H9 (cell line): Measurements from ENCODE around the gene IL1B. TPM values are rescaled to one million over a fixed set of nuclear protein-coding genes. Genes with fewer than 3 reads are reported as not detected.

Experiments
- DNase-seq: peaks from one replicate; pipeline ENCODE4 v3.0.0-alpha.2; 2017
- H2AFZ ChIP-seq: one replicate; pipeline ENCODE4 v1.6.1; 2013; ENCODE audit warnings: mild to moderate bottlenecking, low read length, control low read depth, moderate library complexity
- H2AK5ac ChIP-seq: 2 replicates; pipeline ENCODE4 v1.6.1; 2013; ENCODE audit warnings: low read length, control low read depth, mixed read lengths; ENCODE audit not compliant: insufficient read length
- H2BK120ac ChIP-seq: one replicate; pipeline ENCODE4 v1.6.1; 2013; ENCODE audit warnings: low read depth, mild to moderate bottlenecking, low read length, control low read depth, inconsistent platforms; ENCODE audit not compliant: poor library complexity, severe bottlenecking
- H2BK12ac ChIP-seq: 2 replicates; pipeline ENCODE4 v1.6.1; 2013; ENCODE audit warnings: low read length, control low read depth, mixed read lengths, low read depth; ENCODE audit not compliant: insufficient read length
- H2BK15ac ChIP-seq: 2 replicates; pipeline ENCODE4 v1.6.1; 2013; ENCODE audit warnings: low read depth, low read length, control low read depth
- H2BK20ac ChIP-seq: one replicate; pipeline ENCODE4 v1.6.1; 2013; ENCODE audit warnings: low read depth, mild to moderate bottlenecking, low read length, control low read depth, inconsistent platforms; ENCODE audit not compliant: poor library complexity, severe bottlenecking
- H2BK5ac ChIP-seq: 2 replicates; pipeline ENCODE4 v1.6.1; 2013; ENCODE audit warnings: low read length, control low read depth, mixed read lengths; ENCODE audit not compliant: insufficient read length
- H3K14ac ChIP-seq: 2 replicates; pipeline ENCODE4 v1.6.1; 2013; ENCODE audit warnings: low read length, control low read depth; ENCODE audit not compliant: insufficient read depth
- H3K18ac ChIP-seq: 2 replicates; pipeline ENCODE4 v1.6.1; 2013; ENCODE audit warnings: low read depth, mild to moderate bottlenecking, mixed read lengths, low read length, control low read depth; ENCODE audit not compliant: insufficient read length
- H3K23ac ChIP-seq: 2 replicates; pipeline ENCODE4 v1.6.1; 2013; ENCODE audit warnings: low read length, control low read depth, mixed read lengths, low read depth; ENCODE audit not compliant: insufficient read length
- H3K23me2 ChIP-seq: 2 replicates; pipeline ENCODE4 v1.6.1; 2013; ENCODE audit warnings: low read depth, mild to moderate bottlenecking, mixed read lengths, low read length, control low read depth; ENCODE audit not compliant: insufficient read length, poor library complexity, severe bottlenecking
- H3K27ac ChIP-seq: 2 replicates; pipeline ENCODE4 v1.5.1; 2013; ENCODE audit warnings: low read length, control low read depth, mixed read lengths, low read depth; ENCODE audit not compliant: insufficient read length
- H3K27me3 ChIP-seq: 2 replicates; pipeline ENCODE4 v1.6.1; 2013; ENCODE audit warnings: low read length, control low read depth, inconsistent platforms; ENCODE audit not compliant: insufficient read depth
- H3K4ac ChIP-seq: 2 replicates; pipeline ENCODE4 v1.6.1; 2013; ENCODE audit warnings: low read depth, mild to moderate bottlenecking, control low read depth, inconsistent platforms, low read length, moderate library complexity
- H3K4me1 ChIP-seq: 2 replicates; pipeline ENCODE4 v1.6.1; 2013; ENCODE audit warnings: low read length, control low read depth, inconsistent platforms; ENCODE audit not compliant: insufficient read depth
- H3K4me2 ChIP-seq: 2 replicates; pipeline ENCODE4 v1.6.1; 2013; ENCODE audit warnings: low read length, control low read depth, mixed read lengths; ENCODE audit not compliant: insufficient read length, insufficient read depth
- H3K56ac ChIP-seq: 2 replicates; pipeline ENCODE4 v1.6.1; 2013; ENCODE audit warnings: low read depth, mild to moderate bottlenecking, mixed read lengths, low read length, control low read depth; ENCODE audit not compliant: insufficient read length
- H3K79me1 ChIP-seq: 2 replicates; pipeline ENCODE4 v1.6.1; 2013; ENCODE audit warnings: low read depth, mild to moderate bottlenecking, moderate library complexity, low read length, control low read depth, inconsistent platforms; ENCODE audit not compliant: insufficient read depth, poor library complexity, severe bottlenecking
- H3K79me2 ChIP-seq: 2 replicates; pipeline ENCODE4 v1.6.1; 2013; ENCODE audit warnings: low read length, control low read depth, inconsistent platforms; ENCODE audit not compliant: insufficient read depth
- H3K9ac ChIP-seq: 2 replicates; pipeline ENCODE4 v1.6.1; 2013; ENCODE audit warnings: low read length, control low read depth, mixed read lengths; ENCODE audit not compliant: insufficient read length; ENCODE audit errors: extremely low read depth
- H3K9me3 ChIP-seq: one replicate; pipeline ENCODE4 v1.6.1; 2013; ENCODE audit warnings: low read depth, low read length, inconsistent platforms; ENCODE audit not compliant: control insufficient read depth
- H3T11ph ChIP-seq: one replicate; pipeline ENCODE4 v1.6.1; 2013; ENCODE audit warnings: mild to moderate bottlenecking, low read length, control low read depth, inconsistent platforms
- H4K20me1 ChIP-seq: one replicate; pipeline ENCODE4 v1.6.1; 2013; ENCODE audit not compliant: control insufficient read depth, insufficient read length, insufficient read depth
- H4K5ac ChIP-seq: 2 replicates; pipeline ENCODE4 v1.6.1; 2013; ENCODE audit warnings: low read depth, mild to moderate bottlenecking, mixed read lengths, low read length, control low read depth; ENCODE audit not compliant: insufficient read length
- H4K8ac ChIP-seq: replicated peaks from 2 replicates; pipeline ENCODE4 v1.6.1; 2013; ENCODE audit warnings: low read length, control low read depth, mixed read lengths, low read depth; ENCODE audit not compliant: insufficient read length
- H4K91ac ChIP-seq: 2 replicates; pipeline ENCODE4 v1.6.1; 2013; ENCODE audit warnings: low read depth, mild to moderate bottlenecking, moderate library complexity, mixed read lengths, low read length, control low read depth; ENCODE audit not compliant: insufficient read length
- H3K27ac Mint-ChIP-seq, 3 experiments: 2 replicates in 2 of 3; 3 replicates in 1 of 3; pipeline ENCODE4 v1.8.0; 2020 to 2021; ENCODE audit warnings: mixed read lengths in 3 of 3, mild to moderate bottlenecking in 1 of 3, moderate library complexity in 1 of 3
- H3K27me3 Mint-ChIP-seq: 2 replicates; pipeline ENCODE4 v1.8.0; 2021; ENCODE audit warnings: low read depth, mild to moderate bottlenecking, moderate library complexity, mixed read lengths
- H3K36me3 Mint-ChIP-seq, 3 experiments: 2 replicates in 2 of 3; 3 replicates in 1 of 3; pipeline ENCODE4 v1.8.0; 2020 to 2021; ENCODE audit warnings: low read depth in 3 of 3, mixed read lengths in 3 of 3; ENCODE audit not compliant: insufficient read depth in 1 of 3
- H3K4me1 Mint-ChIP-seq, 2 experiments: 2 replicates each; pipeline ENCODE4 v1.8.0; 2020; ENCODE audit warnings: mixed read lengths in 2 of 2
- H3K4me3 Mint-ChIP-seq, 2 experiments: 2 replicates in 1 of 2; 3 replicates in 1 of 2; pipeline ENCODE4 v1.8.0; 2020 to 2021; ENCODE audit warnings: mild to moderate bottlenecking in 2 of 2, mixed read lengths in 2 of 2, moderate library complexity in 1 of 2
- H3K9me3 Mint-ChIP-seq, 2 experiments: 2 replicates in 1 of 2; 3 replicates in 1 of 2; pipeline ENCODE4 v1.8.0; 2020; ENCODE audit warnings: mild to moderate bottlenecking in 2 of 2, mixed read lengths in 2 of 2, moderate library complexity in 1 of 2
- WGBS: extraction: QIAGEN DNeasy Blood & Tissue Kit; methylation state at CpG from one replicate; pipeline ENCODE4 v1.1.7; 2013; ENCODE audit warnings: missing lambda C conversion rate, low lambda C conversion rate, mixed read lengths; ENCODE audit not compliant: insufficient read length; ENCODE audit errors: extremely low coverage; 5-methylcytosine and 5-hydroxymethylcytosine counted together
- total RNA-seq: library from RNA; stranded (reverse); gene quantifications from 2 replicates; pipeline ENCODE4 v1.2.1, GENCODE V29; 2021
- TF ChIP-seq, protein P1 (sequence below): fragments of 200-600 bp; sonication (generic); conservative IDR thresholded peaks from 3 replicates; pipeline ENCODE4 v1.8.0; 2021; ENCODE audit warnings: antibody characterized with exemption, mild to moderate bottlenecking

The IL1B gene
- total RNA-seq, 1 experiment from 2014 or later: not detected

DNA sequence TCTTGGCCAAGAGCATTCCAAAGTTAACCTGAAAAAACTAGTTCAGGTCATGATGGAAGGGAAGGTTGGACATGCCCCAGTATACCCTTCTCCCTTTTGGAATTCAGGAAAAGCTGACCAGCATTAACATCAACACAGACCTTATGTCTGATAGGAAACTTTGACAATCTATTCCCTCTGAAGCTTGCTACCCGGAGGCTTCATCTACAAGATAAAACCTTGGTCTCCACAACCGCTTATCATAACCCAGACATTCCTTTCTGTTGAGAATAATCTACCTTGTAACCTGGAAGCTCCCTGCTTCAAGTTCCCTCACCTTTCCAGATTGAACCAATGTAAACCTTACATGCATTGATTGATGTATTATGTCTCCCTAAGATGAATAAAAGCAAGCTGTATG is 49.7 kb upstream of the IL1B start:
- Histone ChIP-seq H4K91ac (no peak overlapping the region), H3K79me1 (no peaks in the 10 kb centered on the region), H3K18ac (no peak overlapping the region), H4K5ac (no peak overlapping the region), H3K79me2 (no peaks in the 10 kb centered on the region), H3K4me2 (no peak overlapping the region), H3K9me3 (no peaks in the 10 kb centered on the region), H3K27me3 (no peaks in the 10 kb centered on the region), H3K23ac (no peak overlapping the region), H2BK20ac (no peak overlapping the region), H2AK5ac (no peak overlapping the region), H3K14ac (no peak overlapping the region), H3K56ac (no peak overlapping the region), H2AFZ (no peak overlapping the region), H3K4me1 (no peaks in the 10 kb centered on the region; the same call in none of the 2 replicates), H4K20me1 (no peaks in the 10 kb centered on the region), H4K8ac (no peak overlapping the region), H2BK120ac (no peak overlapping the region), H3T11ph (no peak overlapping the region), H3K23me2 (no peaks in the 10 kb centered on the region), H2BK12ac (no peak overlapping the region), H2BK15ac (no peak overlapping the region), H2BK5ac (no peak overlapping the region), H3K27ac (no peak overlapping the region), H3K9ac (no peak overlapping the region), H3K4ac (no peak overlapping the region)
- H3K9me3 Mint-ChIP-seq: no peaks in the 10 kb centered on the region; a peak in 1 of 5 replicates
- no peak overlapping the region for H3K27ac Mint-ChIP-seq
- TF ChIP-seq, protein P1, sequence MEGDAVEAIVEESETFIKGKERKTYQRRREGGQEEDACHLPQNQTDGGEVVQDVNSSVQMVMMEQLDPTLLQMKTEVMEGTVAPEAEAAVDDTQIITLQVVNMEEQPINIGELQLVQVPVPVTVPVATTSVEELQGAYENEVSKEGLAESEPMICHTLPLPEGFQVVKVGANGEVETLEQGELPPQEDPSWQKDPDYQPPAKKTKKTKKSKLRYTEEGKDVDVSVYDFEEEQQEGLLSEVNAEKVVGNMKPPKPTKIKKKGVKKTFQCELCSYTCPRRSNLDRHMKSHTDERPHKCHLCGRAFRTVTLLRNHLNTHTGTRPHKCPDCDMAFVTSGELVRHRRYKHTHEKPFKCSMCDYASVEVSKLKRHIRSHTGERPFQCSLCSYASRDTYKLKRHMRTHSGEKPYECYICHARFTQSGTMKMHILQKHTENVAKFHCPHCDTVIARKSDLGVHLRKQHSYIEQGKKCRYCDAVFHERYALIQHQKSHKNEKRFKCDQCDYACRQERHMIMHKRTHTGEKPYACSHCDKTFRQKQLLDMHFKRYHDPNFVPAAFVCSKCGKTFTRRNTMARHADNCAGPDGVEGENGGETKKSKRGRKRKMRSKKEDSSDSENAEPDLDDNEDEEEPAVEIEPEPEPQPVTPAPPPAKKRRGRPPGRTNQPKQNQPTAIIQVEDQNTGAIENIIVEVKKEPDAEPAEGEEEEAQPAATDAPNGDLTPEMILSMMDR: no peak
- DNase-seq: no peak
- peaks cover 10 to 15% of the 10 kb centered on the region in 2 experiments for H3K4me1 Mint-ChIP-seq
- WGBS: no CpG with 5 or more reads among the region's 2 CpGs
- H3K4me3 Mint-ChIP-seq: no peak overlapping the region
- H3K27me3 Mint-ChIP-seq: no peaks in the 10 kb centered on the region
- H3K36me3 Mint-ChIP-seq: no peaks in the 10 kb centered on the region
